ENCODE results near the gene DIPK2A.

Gene DIPK2A

GRCh38 chr3:143974271-143975238, 2.9 kb downstream of the DIPK2A start:
- no peak for DNase-seq (ENCODE audit: low read depth in 2 of 2, low spot score in 1 of 2)

GRCh38 chr3:143975554-143976152, 4.0 kb downstream of the DIPK2A start:
- no peak for DNase-seq (ENCODE audit: low read depth in 2 of 2, low spot score in 1 of 2)

DNA sequence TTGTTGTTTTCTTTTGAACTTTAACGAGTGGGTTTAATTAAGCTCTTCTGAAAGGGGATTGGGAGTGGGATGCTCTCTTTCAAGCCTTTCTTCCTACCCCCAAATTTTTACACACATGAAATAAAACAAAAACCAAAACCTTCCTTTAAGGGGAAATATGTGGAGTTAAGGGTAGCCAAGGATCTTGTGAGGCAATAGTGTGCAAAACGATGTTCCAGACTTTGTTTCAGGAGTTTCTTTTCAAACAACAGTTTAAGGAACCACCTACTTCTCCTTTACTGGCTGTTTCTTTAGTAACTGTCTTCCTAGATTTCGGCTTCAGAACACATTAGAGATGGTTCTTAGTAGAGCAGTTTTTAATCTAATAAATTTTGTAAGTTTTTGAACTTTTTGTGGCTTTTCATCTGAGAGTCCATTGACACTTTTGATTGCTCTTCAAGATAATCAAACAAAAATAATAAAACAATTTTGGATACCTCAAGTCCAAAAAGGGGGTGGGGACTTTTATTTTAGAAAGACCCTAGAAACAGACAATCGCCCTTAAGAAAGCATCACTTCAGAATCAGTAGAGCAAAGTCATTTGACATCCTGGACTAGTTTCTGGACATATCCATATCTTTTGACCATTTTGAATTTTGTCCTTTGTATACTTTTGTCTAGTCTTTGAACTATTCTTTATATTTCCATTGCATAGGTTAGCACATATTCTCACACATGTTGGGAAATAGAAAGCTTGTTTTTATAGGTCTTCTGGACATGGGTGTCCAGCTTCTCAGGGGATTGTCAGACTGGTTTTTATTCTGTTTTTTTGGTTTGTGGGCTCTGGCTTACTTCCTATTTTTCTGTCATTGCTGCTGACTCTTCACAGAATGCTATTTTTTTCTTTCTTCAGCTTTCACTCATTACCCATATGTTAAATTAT, 6.0 kb downstream of the DIPK2A start:
- DNase-seq (ENCODE audit: low read depth in 2 of 2, low spot score in 1 of 2) = no peak

DNA sequence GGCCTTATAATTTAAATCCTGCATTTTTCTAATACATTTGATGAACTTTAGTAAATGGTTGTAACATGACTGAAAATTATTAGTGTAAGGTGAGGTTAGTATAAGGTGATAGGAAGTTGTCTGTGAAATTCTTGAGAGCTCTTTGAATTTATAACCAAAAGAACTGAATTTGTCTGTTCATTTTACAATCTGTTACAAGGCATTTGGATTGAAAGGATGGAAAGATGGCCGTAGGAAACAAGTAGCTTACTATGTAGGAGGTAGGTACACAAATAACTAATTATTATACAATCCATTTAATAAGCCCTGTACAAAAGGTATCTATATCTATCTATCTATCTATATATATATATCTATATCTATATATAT, 6.6 kb downstream of the DIPK2A start:
- no peak for DNase-seq (ENCODE audit: low read depth in 2 of 2, low spot score in 1 of 2)

DNA sequence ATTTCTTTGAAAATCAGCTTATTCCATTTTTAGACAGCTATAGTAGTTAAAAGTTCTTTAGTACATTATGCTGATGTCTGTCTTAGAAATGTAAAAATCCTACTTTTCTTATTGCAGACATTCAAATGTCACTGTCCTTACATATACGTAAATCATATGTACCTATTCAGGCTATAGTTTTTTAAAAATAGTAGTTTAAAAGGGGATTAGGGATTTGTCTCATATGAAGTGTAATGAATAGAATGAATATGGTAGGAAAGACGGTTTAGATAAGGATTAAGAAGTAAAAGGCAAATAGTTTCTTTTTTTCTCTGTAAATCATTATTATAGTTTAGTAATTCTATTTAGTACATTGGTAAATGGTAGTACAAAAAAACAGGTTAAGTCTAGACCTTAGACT, 7.4 kb downstream of the DIPK2A start:
- DNase-seq (ENCODE audit: low read depth in 2 of 2, low spot score in 1 of 2) = no peak

DNA sequence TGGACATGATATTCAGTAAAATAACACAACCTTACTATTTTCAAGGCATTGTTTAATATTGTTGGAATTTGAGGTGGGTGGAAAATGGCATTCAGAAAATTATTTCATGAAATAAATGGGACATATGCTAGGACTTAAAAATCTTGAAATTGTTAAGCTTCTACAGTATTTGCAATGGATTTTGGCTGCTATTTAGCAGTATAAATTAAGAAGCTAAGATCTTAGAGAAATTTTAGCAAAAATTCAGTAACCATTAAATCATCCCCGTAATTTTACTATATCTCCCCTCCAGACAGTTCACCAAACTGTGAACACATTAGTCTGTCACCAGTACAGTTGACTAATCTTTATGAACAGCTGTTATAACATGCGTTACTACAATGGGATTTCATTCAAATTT, 8.2 kb downstream of the DIPK2A start:
- no peak for DNase-seq (ENCODE audit: low read depth in 2 of 2, low spot score in 1 of 2)

- no peak for DNase-seq (ENCODE audit: low read depth in 2 of 2, low spot score in 1 of 2)
These were observed 16.7 kb downstream of the DIPK2A start for GRCh38 chr3:143988306-143988705.

DNA sequence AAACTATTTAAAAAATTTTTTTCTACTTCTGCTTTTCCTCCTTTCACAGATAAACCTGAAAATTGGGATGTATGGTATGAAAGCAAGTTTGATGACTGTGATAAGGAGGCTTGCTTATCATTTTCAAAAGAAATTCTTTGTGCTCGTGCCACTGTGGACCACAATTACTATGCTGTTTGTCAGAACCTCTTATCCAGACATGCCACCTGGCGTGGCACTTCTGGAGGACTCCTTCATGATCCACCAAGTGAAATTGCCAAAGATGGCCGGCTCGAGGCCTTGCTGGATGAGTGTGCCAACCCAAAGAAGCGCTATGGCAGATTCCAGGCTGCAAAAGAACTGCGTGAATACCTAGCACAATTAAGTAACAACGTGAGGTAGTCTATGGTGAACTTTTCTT, 17.8 kb downstream of the DIPK2A start:
- DNase-seq (ENCODE audit: low read depth in 2 of 2, low spot score in 1 of 2) = no peak

GRCh38 chr3:143991713-143992112, 20.1 kb downstream of the DIPK2A start:
- DNase-seq (ENCODE audit: low read depth in 2 of 2, low spot score in 1 of 2) = no peak

DNA sequence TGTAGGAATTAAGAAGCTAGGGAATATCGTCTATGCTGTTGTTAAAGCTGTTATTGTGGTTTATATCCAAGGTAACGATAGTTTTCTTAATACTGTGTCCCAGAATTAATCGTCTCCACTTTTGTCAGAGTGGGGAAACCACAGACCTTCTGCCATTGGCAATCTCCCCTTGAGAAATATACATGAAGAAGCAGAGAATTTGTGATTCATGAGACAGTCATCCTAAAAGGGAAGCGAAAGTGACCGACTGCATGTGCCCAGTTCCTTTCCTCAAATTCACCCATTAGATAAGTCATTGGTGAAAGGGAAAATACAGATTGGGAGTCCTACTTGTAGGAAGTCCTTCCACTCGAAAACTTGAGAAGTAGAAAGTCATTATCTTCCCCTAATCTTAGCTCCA, 26.6 kb downstream of the DIPK2A start:
- no peak for DNase-seq (ENCODE audit: low read depth in 2 of 2, low spot score in 1 of 2)

DNA sequence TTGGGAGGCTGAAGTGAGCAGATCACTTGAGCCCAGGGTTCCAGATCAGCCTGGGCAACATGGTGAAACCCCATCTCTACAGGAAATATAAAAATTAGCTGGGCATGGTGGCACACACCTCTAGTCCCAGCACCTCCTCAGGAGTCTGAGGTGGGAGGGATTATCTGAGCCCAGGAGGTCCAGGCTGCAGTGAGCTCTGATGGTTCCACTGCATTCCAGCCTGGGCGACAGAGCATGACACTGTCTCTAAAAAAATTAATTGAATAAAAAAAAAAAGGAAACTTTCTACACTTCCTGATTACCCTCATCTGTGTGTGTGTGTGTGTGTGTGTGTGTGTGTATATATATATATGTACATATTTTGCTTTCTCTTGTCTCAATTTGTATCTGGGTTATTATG, 31.4 kb downstream of the DIPK2A start:
- no peak for DNase-seq (ENCODE audit: low read depth in 2 of 2, low spot score in 1 of 2)

GRCh38 chr3:144010371-144010770, 38.7 kb downstream of the DIPK2A start:
- DNase-seq (ENCODE audit: low read depth in 2 of 2, low spot score in 1 of 2) = no peak

DNA sequence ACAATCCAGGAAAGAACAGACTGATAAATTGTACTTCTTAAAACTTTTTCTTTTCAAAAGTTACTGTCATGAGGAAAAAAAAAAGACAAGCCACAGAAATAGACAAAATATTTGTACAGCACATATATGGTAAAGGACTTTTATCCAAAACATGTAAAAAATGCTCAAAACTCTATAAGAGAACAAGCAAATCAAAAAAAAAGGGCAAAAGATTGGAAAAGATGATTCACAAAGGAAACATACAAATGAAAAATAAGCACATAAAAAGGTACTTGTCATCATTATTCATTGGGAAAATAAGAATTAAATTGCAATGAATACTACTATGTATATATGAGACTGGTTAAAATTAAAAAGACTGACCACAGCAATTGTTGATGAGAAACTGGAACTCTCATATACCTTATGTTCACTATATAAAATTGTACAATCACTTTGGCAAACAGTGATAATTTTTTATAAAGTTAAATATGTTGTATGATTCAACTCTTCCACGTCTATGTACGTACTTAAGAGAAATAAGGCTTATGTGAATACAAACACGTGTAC, 39.7 kb downstream of the DIPK2A start:
- no peak for DNase-seq (ENCODE audit: low read depth in 2 of 2, low spot score in 1 of 2)

GRCh38 chr3:144015133-144015532, 43.5 kb downstream of the DIPK2A start:
- no peak for DNase-seq (ENCODE audit: low read depth in 2 of 2, low spot score in 1 of 2)

DNA sequence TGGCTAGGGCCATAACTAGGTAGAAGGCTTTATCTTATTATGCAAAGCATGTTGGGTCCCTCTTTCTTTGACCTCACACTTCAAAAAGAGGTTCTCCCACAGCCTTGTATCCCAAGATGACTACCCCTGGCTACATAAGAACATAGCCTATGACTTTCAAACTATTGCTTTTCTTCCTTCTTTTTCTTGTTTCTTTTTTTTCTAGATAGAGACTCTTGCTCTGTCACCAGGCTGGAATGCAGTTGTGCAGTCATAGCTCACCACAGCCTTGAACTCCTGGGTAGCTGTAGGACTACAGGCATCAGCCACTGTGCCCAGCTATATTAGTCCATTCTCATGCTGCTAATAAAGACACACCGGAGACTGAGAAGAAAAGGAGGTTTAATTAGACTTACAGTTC, 47.2 kb downstream of the DIPK2A start:
- DNase-seq (ENCODE audit: low read depth in 2 of 2, low spot score in 1 of 2) = no peak

All from stimulated activated CD8-positive, alpha-beta memory T cell treated with anti-CD3 and anti-CD28 coated beads, Interleukin-4, amount 100 ng/mL, for 4 hours (primary cell).